ENCODE measurements around the gene FGGY. TPM values are rescaled to one million over a fixed set of nuclear protein-coding genes. Genes with fewer than 3 reads are reported as not detected.

Gene FGGY
- total RNA-seq, 1 experiment from 2014 or later = 12.0 TPM

- TF ChIP-seq TEAD1 (CRISPR knock-in tag; IDR thresholded peaks at IDR 0.05) (no peak), PRRX2 (CRISPR knock-in tag; IDR thresholded peaks at IDR 0.05) (no peak), MLX (CRISPR knock-in tag; IDR thresholded peaks at IDR 0.05) (no peak), GABPB1 (CRISPR knock-in tag; IDR thresholded peaks at IDR 0.05) (no peak), ZNF317 (CRISPR knock-in tag; IDR thresholded peaks at IDR 0.05; ENCODE audit: borderline replicate concordance, low read depth) (no peak), ZBTB43 (CRISPR knock-in tag; IDR thresholded peaks at IDR 0.05) (no peak), FOXJ3 (CRISPR knock-in tag; IDR thresholded peaks at IDR 0.05; ENCODE audit: borderline replicate concordance) (no peak)
Observed at GRCh38 chr1:59704716-59705115, 407.8 kb downstream of the FGGY start (continued).

- H3K27me3 Mint-ChIP-seq (ENCODE audit: low read depth) = no peaks in the 10 kb centered on the region
- TF ChIP-seq ZNF232 (CRISPR knock-in tag; IDR thresholded peaks at IDR 0.05) (no peak), ELF4 (CRISPR knock-in tag; IDR thresholded peaks at IDR 0.05; ENCODE audit: low read depth) (no peak), TEAD4 (CRISPR knock-in tag; IDR thresholded peaks at IDR 0.05) (no peak), NFYB (CRISPR knock-in tag; conservative IDR thresholded peaks at IDR 0.05; ENCODE audit: low read depth) (no peak), SP1 (CRISPR knock-in tag; conservative IDR thresholded peaks at IDR 0.05) (no peak), RELA (CRISPR knock-in tag; IDR thresholded peaks at IDR 0.05; ENCODE audit: borderline replicate concordance) (no peak), ZBTB43 (CRISPR knock-in tag; IDR thresholded peaks at IDR 0.05) (no peak), PRRX2 (CRISPR knock-in tag; IDR thresholded peaks at IDR 0.05) (no peak), HMGXB4 (CRISPR knock-in tag; IDR thresholded peaks at IDR 0.05) (no peak), FOXJ3 (CRISPR knock-in tag; IDR thresholded peaks at IDR 0.05; ENCODE audit: borderline replicate concordance) (no peak), IRF2 (CRISPR knock-in tag; IDR thresholded peaks at IDR 0.05; ENCODE audit: borderline replicate concordance, low read depth) (no peak), ZNF512 (CRISPR knock-in tag; IDR thresholded peaks at IDR 0.05; ENCODE audit: borderline replicate concordance) (no peak), IRF1 (CRISPR knock-in tag; IDR thresholded peaks at IDR 0.05) (no peak), USF1 (CRISPR knock-in tag; IDR thresholded peaks at IDR 0.05) (no peak)
- ATAC-seq (no peak), DNase-seq (ENCODE audit: low spot score) (no peak)
- ChIA-PET POLR2A (no interaction called here), CTCF (no interaction called here)
- H3K4me1 Mint-ChIP-seq = no peaks in the 10 kb centered on the region
- peaks cover 6% of the 10 kb centered on the region for H3K9me3 Mint-ChIP-seq
- no peak overlapping the region for H3K27ac Mint-ChIP-seq
- H3K4me3 Mint-ChIP-seq = no peak overlapping the region
- H3K36me3 Mint-ChIP-seq = peaks cover 3% of the 10 kb centered on the region
Observed at GRCh38 chr1:59705466-59706302, 408.8 kb downstream of the FGGY start.

Data from WTC11 (cell line).